Liver (tissue), 3 donors: ENCODE results near the gene ZNF740.

ENCODE experiments used
- ATF3 ChIP-seq: IDR thresholded peaks from 2 replicates; pipeline ENCODE4 v1.6.1; 2016; ENCODE audit warnings: antibody characterized with exemption
- EGR1 ChIP-seq, 2 donors: IDR thresholded peaks; 2 replicates each; pipeline ENCODE4 v1.6.1; 2016 to 2018; ENCODE audit warnings: antibody characterized with exemption in 2 of 2, low read depth in 2 of 2
- TAF1 ChIP-seq: conservative IDR thresholded peaks from 2 replicates; pipeline ENCODE4 v1.6.1; 2016; ENCODE audit warnings: antibody characterized with exemption, mild to moderate bottlenecking
- TF ChIP-seq, protein P1 (sequence below): fragments of 150-350 bp; IDR thresholded peaks from 2 replicates; pipeline ENCODE4 v1.5.1; 2017; ENCODE audit warnings: improper control_type of control experiment, low read depth, low read length; ENCODE audit not compliant: missing input control
- donor health status: healthy.
- donor health status: healthy.

GRCh38 chr12:53244337-53244736 lies 63.8 kb downstream of the ZNF740 start:
- TF ChIP-seq EGR1 (IDR thresholded peaks at IDR 0.05; ENCODE audit: low read depth in 2 of 2) = no peak
- TF ChIP-seq, protein P1, sequence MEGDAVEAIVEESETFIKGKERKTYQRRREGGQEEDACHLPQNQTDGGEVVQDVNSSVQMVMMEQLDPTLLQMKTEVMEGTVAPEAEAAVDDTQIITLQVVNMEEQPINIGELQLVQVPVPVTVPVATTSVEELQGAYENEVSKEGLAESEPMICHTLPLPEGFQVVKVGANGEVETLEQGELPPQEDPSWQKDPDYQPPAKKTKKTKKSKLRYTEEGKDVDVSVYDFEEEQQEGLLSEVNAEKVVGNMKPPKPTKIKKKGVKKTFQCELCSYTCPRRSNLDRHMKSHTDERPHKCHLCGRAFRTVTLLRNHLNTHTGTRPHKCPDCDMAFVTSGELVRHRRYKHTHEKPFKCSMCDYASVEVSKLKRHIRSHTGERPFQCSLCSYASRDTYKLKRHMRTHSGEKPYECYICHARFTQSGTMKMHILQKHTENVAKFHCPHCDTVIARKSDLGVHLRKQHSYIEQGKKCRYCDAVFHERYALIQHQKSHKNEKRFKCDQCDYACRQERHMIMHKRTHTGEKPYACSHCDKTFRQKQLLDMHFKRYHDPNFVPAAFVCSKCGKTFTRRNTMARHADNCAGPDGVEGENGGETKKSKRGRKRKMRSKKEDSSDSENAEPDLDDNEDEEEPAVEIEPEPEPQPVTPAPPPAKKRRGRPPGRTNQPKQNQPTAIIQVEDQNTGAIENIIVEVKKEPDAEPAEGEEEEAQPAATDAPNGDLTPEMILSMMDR = no peak
- no peak for TF ChIP-seq ATF3
- TF ChIP-seq TAF1 = no peak
